C4-2B (cell line): Measurements from ENCODE around the gene CREB5.

Experiments used
- ZFX ChIP-seq: fragments of 450-650 bp; IDR thresholded peaks from 2 replicates; pipeline ENCODE4 v1.6.1; 2017
- TF ChIP-seq, protein P1 (sequence below): fragments of 450-650 bp; conservative IDR thresholded peaks from 2 replicates; pipeline ENCODE4 v1.5.1; 2017; ENCODE audit warnings: mild to moderate bottlenecking

DNA sequence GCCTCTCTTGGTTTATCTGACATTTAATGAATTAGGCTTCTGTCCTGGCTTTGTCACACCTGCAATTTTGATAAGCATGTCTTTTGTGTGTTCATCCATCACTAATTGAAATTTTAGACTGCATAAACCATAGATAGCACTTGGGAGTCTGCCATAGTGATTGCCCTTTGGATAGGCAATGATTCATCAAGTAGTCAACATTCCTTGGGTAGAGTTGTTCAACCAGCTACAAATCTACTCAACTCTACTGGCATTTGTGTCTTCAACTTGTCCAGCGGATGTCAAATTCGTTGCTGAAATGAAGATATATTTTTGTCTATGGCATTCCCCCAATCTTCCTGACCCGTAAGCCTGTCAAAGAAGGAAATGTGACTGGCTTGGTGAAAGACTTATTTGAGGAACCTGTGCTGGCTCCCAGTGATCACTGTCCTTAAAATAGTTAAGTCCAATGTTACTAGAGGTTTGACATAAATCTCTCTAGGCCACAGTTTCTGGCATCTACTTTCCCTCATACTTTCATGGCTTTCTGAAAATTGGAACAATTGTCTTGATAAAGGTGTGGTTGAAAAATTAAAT is 33.7 kb upstream of the CREB5 start:
- TF ChIP-seq, protein P1, sequence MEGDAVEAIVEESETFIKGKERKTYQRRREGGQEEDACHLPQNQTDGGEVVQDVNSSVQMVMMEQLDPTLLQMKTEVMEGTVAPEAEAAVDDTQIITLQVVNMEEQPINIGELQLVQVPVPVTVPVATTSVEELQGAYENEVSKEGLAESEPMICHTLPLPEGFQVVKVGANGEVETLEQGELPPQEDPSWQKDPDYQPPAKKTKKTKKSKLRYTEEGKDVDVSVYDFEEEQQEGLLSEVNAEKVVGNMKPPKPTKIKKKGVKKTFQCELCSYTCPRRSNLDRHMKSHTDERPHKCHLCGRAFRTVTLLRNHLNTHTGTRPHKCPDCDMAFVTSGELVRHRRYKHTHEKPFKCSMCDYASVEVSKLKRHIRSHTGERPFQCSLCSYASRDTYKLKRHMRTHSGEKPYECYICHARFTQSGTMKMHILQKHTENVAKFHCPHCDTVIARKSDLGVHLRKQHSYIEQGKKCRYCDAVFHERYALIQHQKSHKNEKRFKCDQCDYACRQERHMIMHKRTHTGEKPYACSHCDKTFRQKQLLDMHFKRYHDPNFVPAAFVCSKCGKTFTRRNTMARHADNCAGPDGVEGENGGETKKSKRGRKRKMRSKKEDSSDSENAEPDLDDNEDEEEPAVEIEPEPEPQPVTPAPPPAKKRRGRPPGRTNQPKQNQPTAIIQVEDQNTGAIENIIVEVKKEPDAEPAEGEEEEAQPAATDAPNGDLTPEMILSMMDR = no peak
- no peak for TF ChIP-seq ZFX
